GM12878 (cell line): ENCODE measurements around the gene RGS18. TPM values are rescaled to one million over a fixed set of nuclear protein-coding genes. Genes with fewer than 3 reads are reported as not detected.

Experiments
- ATAC-seq: fragments of 200-7000 bp; cut with Tn5 transposase; 3 replicates; pipeline ENCODE4 v1.9.1; 2020; ENCODE audit warnings: mild to moderate bottlenecking, moderate library complexity
- BruUV-seq: library from RNA; stranded (reverse); fragments of 400-500 nt; replicated peaks from 2 replicates; lab custom pipeline; 2021; lab: Mats Ljungman, UMichigan
- CTCF ChIA-PET: fragments of 300-600 bp; sonication (Branson Sonifier 250); formaldehyde crosslinking; extraction: SDS; loops from one replicate; lab custom pipeline; 2021; ENCODE audit warnings: inconsistent platforms; lab: Yijun Ruan, JAX
- POLR2A ChIA-PET: fragments of 350-600 bp; formaldehyde crosslinking; extraction: SDS; loops from one replicate; lab custom pipeline; 2021; ENCODE audit warnings: inconsistent platforms; lab: Charles Lee
- RAD21 ChIA-PET: fragments of 300-600 bp; sonication (Branson Sonifier 250); formaldehyde crosslinking; loops from one replicate; lab custom pipeline; 2023; ENCODE audit warnings: antibody characterized with exemption; ENCODE audit not compliant: unreplicated experiment; lab: Charles Lee
- SMC1A ChIA-PET: fragments of 300-600 bp; sonication (Branson Sonifier 250); formaldehyde crosslinking; loops from one replicate; lab custom pipeline; 2023; ENCODE audit not compliant: unreplicated experiment, uncharacterized antibody; lab: Charles Lee
- DNase-seq: peaks from one replicate; pipeline ENCODE4 v3.0.0-alpha.2; 2011; ENCODE audit warnings: low read depth, low spot score
- FAIRE-seq: peaks from 3 replicates; lab custom pipeline; 2011; peaks lifted over from hg19 to GRCh38; lab: Jason Lieb, UNC
- H2AFZ ChIP-seq: 2 replicates; pipeline ENCODE4 v1.6.0; 2011; ENCODE audit warnings: low read depth, low read length, control low read depth; ENCODE audit not compliant: control insufficient read depth
- H3K27ac ChIP-seq: 2 replicates; pipeline ENCODE4 v1.5.1; 2011; ENCODE audit warnings: control low read depth; ENCODE audit not compliant: control insufficient read depth, insufficient read depth
- H3K27me3 ChIP-seq, 2 experiments: replicated peaks in 1 of 2; 2 replicates each; pipeline versions ENCODE4 v1.6.0 to v1.6.1; 2011; ENCODE audit warnings: low read length in 1 of 2; ENCODE audit not compliant: control insufficient read depth in 2 of 2, insufficient read depth in 2 of 2
- H3K36me3 ChIP-seq, 2 experiments: 2 replicates each; pipeline ENCODE4 v1.5.1; 2011; ENCODE audit warnings: low read length in 1 of 2; ENCODE audit not compliant: control insufficient read depth in 2 of 2, insufficient read depth in 2 of 2
- H3K4me1 ChIP-seq: 2 replicates; pipeline ENCODE4 v1.6.1; 2011; ENCODE audit warnings: mild to moderate bottlenecking, low read length, moderate library complexity, mixed read lengths; ENCODE audit not compliant: control insufficient read depth, insufficient read depth
- H3K4me2 ChIP-seq: 2 replicates; pipeline ENCODE4 v1.6.0; 2011; ENCODE audit warnings: control low read depth; ENCODE audit not compliant: control insufficient read depth, insufficient read depth
- H3K4me3 ChIP-seq: fragments of 200-600 bp; sonication (generic); 2 replicates; pipeline ENCODE4 v1.5.1; 2016
- H3K79me2 ChIP-seq: 2 replicates; pipeline ENCODE4 v1.6.0; 2011; ENCODE audit warnings: low read length; ENCODE audit not compliant: control insufficient read depth, insufficient read depth
- H3K9ac ChIP-seq: 2 replicates; pipeline ENCODE4 v1.8.0; 2011; ENCODE audit warnings: low read length, control low read depth, mixed read lengths; ENCODE audit not compliant: control insufficient read depth, insufficient read depth
- H3K9me3 ChIP-seq: replicated peaks from 3 replicates; pipeline ENCODE4 v1.5.1; 2011; ENCODE audit warnings: mild to moderate bottlenecking, low read length; ENCODE audit not compliant: control insufficient read depth, insufficient read depth
- H4K20me1 ChIP-seq: 2 replicates; pipeline ENCODE4 v1.6.0; 2011; ENCODE audit not compliant: control insufficient read depth, insufficient read depth
- ATF3 ChIP-seq: IDR thresholded peaks from 2 replicates; pipeline ENCODE4 v1.6.1; 2011; ENCODE audit warnings: low read depth, mild to moderate bottlenecking, low read length, moderate library complexity, borderline replicate concordance; ENCODE audit errors: extremely low read depth
- BACH1 ChIP-seq: fragments of 450-650 bp; IDR thresholded peaks from 2 replicates; pipeline ENCODE4 v1.6.1; 2017; ENCODE audit warnings: mild to moderate bottlenecking, borderline replicate concordance
- CEBPB ChIP-seq, 2 experiments: fragments of 150-350 bp in 1 of 2; IDR thresholded peaks; 2 replicates each; pipeline ENCODE4 v1.6.1; 2012 to 2014; ENCODE audit warnings: low read depth in 2 of 2, low read length in 2 of 2, borderline replicate concordance in 1 of 2, inconsistent platforms in 1 of 2
- ESRRA ChIP-seq: IDR thresholded peaks from 2 replicates; pipeline ENCODE4 v1.6.1; 2012; ENCODE audit warnings: mild to moderate bottlenecking, low read length, improper control_type of control experiment
- FOS ChIP-seq: IDR thresholded peaks from 3 replicates; pipeline ENCODE4 v1.6.1; 2011; ENCODE audit warnings: borderline replicate concordance; ENCODE audit not compliant: insufficient read length; ENCODE audit errors: extremely low read depth
- FOXK2 ChIP-seq: fragments of 450-650 bp; IDR thresholded peaks from 2 replicates; pipeline ENCODE4 v1.6.1; 2017; ENCODE audit warnings: mild to moderate bottlenecking, moderate library complexity
- HDAC2 ChIP-seq: fragments of 200-600 bp; sonication (generic); IDR thresholded peaks from 2 replicates; pipeline ENCODE4 v1.6.1; 2017
- HDAC6 ChIP-seq: fragments of 200-600 bp; sonication (generic); IDR thresholded peaks from one replicate; pipeline ENCODE4 v1.8.0; 2017; ENCODE audit warnings: antibody characterized with exemption; ENCODE audit not compliant: unreplicated experiment
- IRF4 ChIP-seq: IDR thresholded peaks from 2 replicates; pipeline ENCODE4 v1.6.1; 2011; ENCODE audit warnings: low read depth, low read length
- JUNB ChIP-seq: IDR thresholded peaks from 2 replicates; pipeline ENCODE4 v1.6.1; 2016; ENCODE audit warnings: antibody characterized with exemption, mild to moderate bottlenecking
- KDM1A ChIP-seq: fragments of 200-600 bp; sonication (generic); IDR thresholded peaks from 2 replicates; pipeline ENCODE4 v1.6.1; 2016; ENCODE audit warnings: borderline replicate concordance
- MYB ChIP-seq: fragments of 150-350 bp; IDR thresholded peaks from 2 replicates; pipeline ENCODE4 v1.6.1; 2014; ENCODE audit warnings: mild to moderate bottlenecking, low read depth, low read length, borderline replicate concordance
- NBN ChIP-seq: fragments of 450-650 bp; IDR thresholded peaks from 2 replicates; pipeline ENCODE4 v1.6.1; 2016
- NR2C1 ChIP-seq: fragments of 450-650 bp; IDR thresholded peaks from 2 replicates; pipeline ENCODE4 v1.6.1; 2017; ENCODE audit warnings: antibody characterized with exemption, mild to moderate bottlenecking, moderate library complexity
- PAX5 ChIP-seq: IDR thresholded peaks from 2 replicates; pipeline ENCODE4 v1.6.1; 2011; ENCODE audit warnings: low read depth, low read length, borderline replicate concordance
- PKNOX1 ChIP-seq: fragments of 450-650 bp; IDR thresholded peaks from 2 replicates; pipeline ENCODE4 v1.6.1; 2016; ENCODE audit warnings: mild to moderate bottlenecking
- POU2F2 ChIP-seq: IDR thresholded peaks from 3 replicates; pipeline ENCODE4 v1.6.1; 2011; ENCODE audit warnings: low read depth, mild to moderate bottlenecking, low read length, borderline replicate concordance
- RCOR1 ChIP-seq: conservative IDR thresholded peaks from 2 replicates; pipeline ENCODE4 v1.6.1; 2012; ENCODE audit warnings: low read depth, low read length, improper control_type of control experiment
- RELB ChIP-seq: fragments of 450-650 bp; IDR thresholded peaks from 2 replicates; pipeline ENCODE4 v1.6.1; 2017; ENCODE audit warnings: low read depth, mild to moderate bottlenecking, moderate library complexity
- SMAD5 ChIP-seq: IDR thresholded peaks from 2 replicates; pipeline ENCODE4 v1.6.1; 2016; ENCODE audit warnings: antibody characterized with exemption, low read depth
- SMARCA5 ChIP-seq: fragments of 450-650 bp; IDR thresholded peaks from 2 replicates; pipeline ENCODE4 v1.6.1; 2017; ENCODE audit warnings: mild to moderate bottlenecking
- SREBF2 ChIP-seq: IDR thresholded peaks from 2 replicates; pipeline ENCODE4 v1.6.1; 2012; ENCODE audit warnings: mild to moderate bottlenecking, low read length
- TAF1 ChIP-seq: IDR thresholded peaks from 2 replicates; pipeline ENCODE4 v1.6.1; 2011; ENCODE audit warnings: mild to moderate bottlenecking, low read depth, low read length, borderline replicate concordance
- TCF12 ChIP-seq: IDR thresholded peaks from 2 replicates; pipeline ENCODE4 v1.6.1; 2011; ENCODE audit warnings: low read depth, mild to moderate bottlenecking, low read length
- ZBED1 ChIP-seq: IDR thresholded peaks from 2 replicates; pipeline ENCODE4 v1.6.1; 2016; ENCODE audit warnings: borderline replicate concordance
- ZNF384 ChIP-seq: IDR thresholded peaks from 2 replicates; pipeline ENCODE4 v1.6.1; 2012; ENCODE audit warnings: low read depth, mild to moderate bottlenecking, low read length, improper control_type of control experiment, borderline replicate concordance
- ZZZ3 ChIP-seq: IDR thresholded peaks from 2 replicates; pipeline ENCODE4 v1.6.1; 2011; ENCODE audit warnings: low read depth; ENCODE audit not compliant: control insufficient read depth, insufficient read length
- WGBS: methylation state at CpG from one replicate; pipeline ENCODE4 v1.1.6; 2016; ENCODE audit warnings: low lambda C conversion rate; ENCODE audit not compliant: insufficient replicate concordance, insufficient coverage; ENCODE audit errors: missing lambda C conversion rate; 5-methylcytosine and 5-hydroxymethylcytosine counted together
- in situ Hi-C: fragments of 300-500 bp; cut with MboI; formaldehyde crosslinking; loops from 9 replicates; pipeline ENCODE4 v1.14.3; 2018; ENCODE audit warnings: mixed read lengths
- intact Hi-C: fragments of 100-400 bp; cut with micrococcal nuclease; formaldehyde crosslinking; loops from one replicate; pipeline ENCODE4 v1.14.2; 2022; ENCODE audit not compliant: unreplicated experiment
- polyA plus RNA-seq, 11 experiments: library from polyadenylated mRNA; depleted of rRNA in 4 of 11; unstranded in 6 of 11; stranded (reverse) in 5 of 11; fragments of >200 nt; fragmentation: Nextera tagmentation in 4 of 11; fragmentation: Illumina TruSeq in 1 of 11; extraction: Ambion mirVana in 4 of 11; extraction: Trizol in 1 of 11; gene quantifications; 1 replicate in 1 of 11; 2 replicates in 10 of 11; pipeline versions ENCODE4 v1.2.1 to v1.2.3, GENCODE V29; 2011 to 2016; ENCODE audit warnings: inconsistent platforms in 2 of 11, missing spikeins in 2 of 11, low read depth in 1 of 11
- total RNA-seq, 4 experiments: library from RNA; depleted of rRNA in 3 of 4; stranded (reverse); fragments of >200 nt in 3 of 4; fragmentation: Illumina TruSeq in 1 of 4; extraction: Trizol in 1 of 4; gene quantifications; 2 replicates each; pipeline versions ENCODE4 v1.2.1 to v1.2.3, GENCODE V29; 2013 to 2021

RGS18 gene
- total and polyA plus RNA-seq, 10 of the 15 experiments (the other 5 are each of a cell fraction or from before 2014, with no cell fraction given): not detected

- TF ChIP-seq FOS (no peak), BACH1 (no peak), MYB (no peak), CEBPB (IDR thresholded peaks at IDR 0.05; ENCODE audit: borderline replicate concordance in 1 of 2, low read depth in 2 of 2, low read length in 2 of 2) (no peak), POU2F2 (no peak), IRF4 (no peak), RCOR1 (no peak), NBN (no peak), PAX5 (no peak), KDM1A (no peak), SMARCA5 (no peak)
Observed at GRCh38 chr1:192159781-192160180, 1.5 kb downstream of the RGS18 start (continued).

GRCh38 chr1:192160196-192160595, 1.9 kb downstream of the RGS18 start:
- no peaks in the 10 kb centered on the region for H3K36me3 ChIP-seq
- SMC1A ChIA-PET: no interaction called here
- in situ Hi-C loops (no loop called here), intact Hi-C loops (no loop called here)
- H4K20me1 ChIP-seq: no peaks in the 10 kb centered on the region
- no peaks in the 10 kb centered on the region for H3K79me2 ChIP-seq
- no peak overlapping the region for H3K27ac ChIP-seq
- H3K4me3 ChIP-seq: no peak overlapping the region
- no peak overlapping the region for H3K4me2 ChIP-seq
- H3K4me1 ChIP-seq: no peaks in the 10 kb centered on the region
- RAD21 ChIA-PET: no interaction called here
- no peak overlapping the region for H2AFZ ChIP-seq
- CTCF ChIA-PET: no interaction called here
- POLR2A ChIA-PET: no interaction called here
- BruUV-seq: no TSS peak
- FAIRE-seq (no peak), ATAC-seq (no peak), DNase-seq (no peak)
- no peaks in the 10 kb centered on the region; the same call in 2 of the 3 replicates for H3K9me3 ChIP-seq
- 0% methylated on average over 1 of the region's 1 CpG for WGBS
- H3K27me3 ChIP-seq: no peaks in the 10 kb centered on the region
- no peak overlapping the region for H3K9ac ChIP-seq
- no peak for TF ChIP-seq ZNF384
- no peak for TF ChIP-seq NR2C1
- no peak for TF ChIP-seq JUNB
- no peak for TF ChIP-seq ZZZ3
- TF ChIP-seq ATF3: no peak
- TF ChIP-seq TAF1: no peak
- TF ChIP-seq HDAC2: no peak
- no peak for TF ChIP-seq HDAC6
- TF ChIP-seq FOS: no peak
- no peak for TF ChIP-seq ESRRA
- TF ChIP-seq SMAD5: no peak
- TF ChIP-seq TCF12: no peak
- TF ChIP-seq FOXK2: no peak
- no peak for TF ChIP-seq PKNOX1
- no peak for TF ChIP-seq RELB
- no peak for TF ChIP-seq SREBF2
- no peak for TF ChIP-seq ZBED1
